Measurements from ENCODE around the gene EGFR.

Gene EGFR

GRCh38 chr7:55127622-55128081 is 108.8 kb downstream of the EGFR start:
- TF ChIP-seq SIN3A (IDR thresholded peaks at IDR 0.05; ENCODE audit: borderline replicate concordance, insufficient read depth, low read length) (no peak), FOXP2 (optimal IDR thresholded peaks at IDR 0.05; ENCODE audit: borderline replicate concordance, extremely low read depth, extremely low read length, insufficient read depth) (no peak), REST (IDR thresholded peaks at IDR 0.05; ENCODE audit: insufficient read depth in 1 of 2, low read depth in 2 of 2, low read length in 2 of 2) (no peak), POLR2AphosphoS5 (IDR thresholded peaks at IDR 0.05; ENCODE audit: low read depth, low read length) (no peak), TAF1 (IDR thresholded peaks at IDR 0.05; ENCODE audit: borderline replicate concordance, insufficient read depth, low read length) (no peak)

- TF ChIP-seq REST (IDR thresholded peaks at IDR 0.05; ENCODE audit: insufficient read depth in 1 of 2, low read depth in 2 of 2, low read length in 2 of 2) = no peak
- no peak for TF ChIP-seq SIN3A (IDR thresholded peaks at IDR 0.05; ENCODE audit: borderline replicate concordance, insufficient read depth, low read length)
- TF ChIP-seq FOXP2 (optimal IDR thresholded peaks at IDR 0.05; ENCODE audit: borderline replicate concordance, extremely low read depth, extremely low read length, insufficient read depth) = no peak
These were observed 110.0 kb downstream of the EGFR start for GRCh38 chr7:55128693-55129394.

GRCh38 chr7:55129541-55130394 is 111.0 kb downstream of the EGFR start:
- no peak for TF ChIP-seq TAF1 (IDR thresholded peaks at IDR 0.05; ENCODE audit: borderline replicate concordance, insufficient read depth, low read length)
- no peak for TF ChIP-seq FOXP2 (optimal IDR thresholded peaks at IDR 0.05; ENCODE audit: borderline replicate concordance, extremely low read depth, extremely low read length, insufficient read depth)
- no peak for TF ChIP-seq REST (IDR thresholded peaks at IDR 0.05; ENCODE audit: insufficient read depth in 1 of 2, low read depth in 2 of 2, low read length in 2 of 2)
- no peak for TF ChIP-seq POLR2AphosphoS5 (IDR thresholded peaks at IDR 0.05; ENCODE audit: low read depth, low read length)
- no peak for TF ChIP-seq SIN3A (IDR thresholded peaks at IDR 0.05; ENCODE audit: borderline replicate concordance, insufficient read depth, low read length)

DNA sequence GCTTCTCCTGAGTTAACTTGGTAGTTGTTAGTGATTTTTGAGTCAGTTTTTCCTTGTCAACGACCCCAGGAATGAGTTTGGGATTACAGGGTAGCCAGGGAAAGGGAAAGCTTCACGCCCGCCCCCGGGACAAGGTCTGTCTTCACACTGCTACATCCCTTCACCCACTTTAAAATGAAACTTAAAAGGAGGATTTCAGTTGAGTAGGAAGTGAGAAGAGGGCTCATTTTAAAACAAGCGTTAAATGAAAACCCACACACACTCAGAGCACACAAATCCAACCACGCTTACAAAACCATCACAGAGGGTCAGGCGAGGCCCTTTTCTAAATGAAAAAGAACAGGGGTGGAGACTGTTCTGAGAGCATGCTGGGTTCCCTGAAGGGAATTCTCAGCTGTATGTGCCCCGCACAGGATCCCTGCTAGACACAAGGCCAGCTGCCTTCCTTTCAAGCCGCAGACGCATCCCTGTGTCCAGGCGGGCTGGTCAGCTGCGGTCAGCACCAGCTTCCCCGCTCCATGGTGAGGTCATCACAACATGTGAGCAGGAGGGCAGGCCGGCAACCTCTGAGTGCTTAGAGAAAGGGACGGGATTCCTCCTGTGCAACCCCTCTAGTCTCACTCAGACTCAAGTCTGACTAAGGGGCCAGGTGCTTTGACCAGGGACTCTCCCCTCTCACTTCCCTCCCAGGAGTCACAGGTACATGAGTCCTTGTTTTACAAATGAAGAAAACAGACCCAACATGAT is 111.8 kb downstream of the EGFR start:
- TF ChIP-seq SIN3A (IDR thresholded peaks at IDR 0.05; ENCODE audit: borderline replicate concordance, insufficient read depth, low read length) (no peak), FOXP2 (optimal IDR thresholded peaks at IDR 0.05; ENCODE audit: borderline replicate concordance, extremely low read depth, extremely low read length, insufficient read depth) (peak; percentile 79)

GRCh38 chr7:55131142-55131929 is 112.5 kb downstream of the EGFR start:
- no peak for TF ChIP-seq SIN3A (IDR thresholded peaks at IDR 0.05; ENCODE audit: borderline replicate concordance, insufficient read depth, low read length)
- no peak for TF ChIP-seq TAF1 (IDR thresholded peaks at IDR 0.05; ENCODE audit: borderline replicate concordance, insufficient read depth, low read length)
- TF ChIP-seq POLR2AphosphoS5 (IDR thresholded peaks at IDR 0.05; ENCODE audit: low read depth, low read length) = no peak
- no peak for TF ChIP-seq REST (IDR thresholded peaks at IDR 0.05; ENCODE audit: insufficient read depth in 1 of 2, low read depth in 2 of 2, low read length in 2 of 2)
- TF ChIP-seq FOXP2 (optimal IDR thresholded peaks at IDR 0.05; ENCODE audit: borderline replicate concordance, extremely low read depth, extremely low read length, insufficient read depth) = no peak

All from PFSK-1 (cell line).